OCI-LY1 (cell line): ENCODE measurements around the gene OCLN.

Experiments
- H2AFZ ChIP-seq: fragments of 200-600 bp; sonication (generic), shearing (Covaris generic); 2 replicates; pipeline ENCODE4 v1.6.0; 2014; ENCODE audit warnings: antibody characterized with exemption, mild to moderate bottlenecking, low read length
- H3F3A ChIP-seq: fragments of 200-600 bp; sonication (generic), shearing (Covaris generic); 2 replicates; pipeline ENCODE4 v1.6.0; 2014; ENCODE audit warnings: mild to moderate bottlenecking, antibody characterized with exemption, low read length, moderate library complexity; ENCODE audit not compliant: insufficient read depth
- H3K27ac ChIP-seq: fragments of 200-600 bp; sonication (generic); 2 replicates; pipeline ENCODE4 v1.5.1; 2014; ENCODE audit warnings: low read length, mixed run types, mild to moderate bottlenecking, low read depth; ENCODE audit not compliant: poor library complexity, severe bottlenecking
- H3K27me3 ChIP-seq: fragments of 200-600 bp; sonication (generic); 2 replicates; pipeline ENCODE4 v1.6.0; 2014; ENCODE audit warnings: antibody characterized with exemption, mild to moderate bottlenecking, low read length, moderate library complexity; ENCODE audit not compliant: insufficient read depth
- H3K36me3 ChIP-seq: fragments of 200-600 bp; sonication (generic); 2 replicates; pipeline ENCODE4 v1.6.1; 2014; ENCODE audit warnings: mild to moderate bottlenecking, antibody characterized with exemption, low read length, moderate library complexity, mixed read lengths; ENCODE audit not compliant: insufficient read depth
- H3K4me1 ChIP-seq: fragments of 200-600 bp; sonication (generic); 2 replicates; pipeline ENCODE4 v1.5.1; 2014; ENCODE audit warnings: mild to moderate bottlenecking, low read length, moderate library complexity; ENCODE audit not compliant: insufficient read depth, severe bottlenecking
- H3K4me2 ChIP-seq: fragments of 200-600 bp; sonication (generic), shearing (Covaris generic); 2 replicates; pipeline ENCODE4 v1.6.1; 2014; ENCODE audit warnings: low read length
- H3K4me3 ChIP-seq: fragments of 200-600 bp; sonication (generic); 2 replicates; pipeline ENCODE4 v1.5.1; 2014; ENCODE audit warnings: low read length, low read depth, mild to moderate bottlenecking, mixed read lengths; ENCODE audit not compliant: poor library complexity, severe bottlenecking
- H3K79me2 ChIP-seq: fragments of 200-600 bp; shearing (Covaris generic); 2 replicates; pipeline ENCODE4 v1.6.1; 2016; ENCODE audit warnings: mixed run types, low read length, mixed read lengths; ENCODE audit not compliant: insufficient read depth
- H3K9ac ChIP-seq: fragments of 200-600 bp; sonication (generic), shearing (Covaris generic); 2 replicates; pipeline ENCODE4 v1.6.1; 2014; ENCODE audit warnings: mild to moderate bottlenecking, low read length, mixed read lengths
- H3K9me2 ChIP-seq: fragments of 200-600 bp; sonication (generic), shearing (Covaris generic); 2 replicates; pipeline ENCODE4 v1.6.1; 2014; ENCODE audit warnings: low read depth, mild to moderate bottlenecking, low read length, mixed read lengths
- H3K9me3 ChIP-seq: fragments of 200-600 bp; shearing (Covaris generic); 2 replicates; pipeline ENCODE4 v1.6.1; 2014; ENCODE audit warnings: low read length, mixed read lengths
- H4K20me1 ChIP-seq: fragments of 200-600 bp; sonication (generic), shearing (Covaris generic); 2 replicates; pipeline ENCODE4 v1.6.0; 2016; ENCODE audit warnings: mild to moderate bottlenecking, low read length; ENCODE audit not compliant: insufficient read depth
- CTCF ChIP-seq: fragments of 200-600 bp; sonication (generic), shearing (Covaris generic); IDR thresholded peaks from 2 replicates; pipeline ENCODE4 v1.5.1; 2017; ENCODE audit warnings: mild to moderate bottlenecking, antibody characterized with exemption, low read length, moderate library complexity, mixed read lengths
- EZH2 ChIP-seq: fragments of 200-600 bp; sonication (generic), shearing (Covaris generic); IDR thresholded peaks from 2 replicates; pipeline ENCODE4 v1.8.0; 2017; ENCODE audit warnings: borderline replicate concordance, mixed run types, mild to moderate bottlenecking, antibody characterized with exemption, low read length, moderate library complexity, mixed read lengths

OCLN gene

GRCh38 chr5:69489246-69489645 lies 3.3 kb upstream of the OCLN start:
- peaks cover 5% of the 10 kb centered on the region for H3K27me3 ChIP-seq
- H3K36me3 ChIP-seq: no peaks in the 10 kb centered on the region
- H2AFZ ChIP-seq: no peak overlapping the region
- no peak overlapping the region for H3K4me2 ChIP-seq
- TF ChIP-seq EZH2: no peak
- TF ChIP-seq CTCF: no peak
- no peak overlapping the region for H3K9ac ChIP-seq
- H4K20me1 ChIP-seq: no peaks in the 10 kb centered on the region
- no peak overlapping the region for H3K4me3 ChIP-seq
- no peaks in the 10 kb centered on the region for H3K9me3 ChIP-seq
- no peaks in the 10 kb centered on the region for H3K9me2 ChIP-seq
- H3K79me2 ChIP-seq: no peaks in the 10 kb centered on the region
- no peaks in the 10 kb centered on the region for H3F3A ChIP-seq
- no peaks in the 10 kb centered on the region for H3K4me1 ChIP-seq
- H3K27ac ChIP-seq: no peak overlapping the region

GRCh38 chr5:69491027-69491426 lies 1.6 kb upstream of the OCLN start:
- no peak overlapping the region for H3K27ac ChIP-seq
- H2AFZ ChIP-seq: no peak overlapping the region
- H3K27me3 ChIP-seq: peaks cover 5% of the 10 kb centered on the region
- no peaks in the 10 kb centered on the region for H3K4me1 ChIP-seq
- no peaks in the 10 kb centered on the region for H3K9me2 ChIP-seq
- no peaks in the 10 kb centered on the region for H3K9me3 ChIP-seq
- H3K4me3 ChIP-seq: no peak overlapping the region
- no peaks in the 10 kb centered on the region for H3K79me2 ChIP-seq
- no peak overlapping the region for H3K4me2 ChIP-seq
- no peak for TF ChIP-seq EZH2
- no peak for TF ChIP-seq CTCF
- no peak overlapping the region for H3K9ac ChIP-seq
- no peaks in the 10 kb centered on the region for H4K20me1 ChIP-seq
- H3K36me3 ChIP-seq: no peaks in the 10 kb centered on the region
- no peaks in the 10 kb centered on the region for H3F3A ChIP-seq

- Histone ChIP-seq H3K9me2 (no peaks in the 10 kb centered on the region), H3K4me2 (0 out of 2 replicates have a peak overlapping the region, but pooled peaks have one; percentile 51), H3K36me3 (no peaks in the 10 kb centered on the region), H3K4me1 (no peaks in the 10 kb centered on the region), H3F3A (no peaks in the 10 kb centered on the region), H3K27ac (no peak overlapping the region), H2AFZ (no peak overlapping the region), H3K27me3 (peaks cover 5% of the 10 kb centered on the region), H3K4me3 (peak overlapping the region; percentile 10), H3K9me3 (no peaks in the 10 kb centered on the region), H3K79me2 (no peaks in the 10 kb centered on the region), H3K9ac (no peak overlapping the region), H4K20me1 (no peaks in the 10 kb centered on the region)
- TF ChIP-seq CTCF: no peak
- no peak for TF ChIP-seq EZH2
Measured at GRCh38 chr5:69491838-69492390, 676 bp upstream of the OCLN start.
